Measurements from ENCODE around the gene OTOR.
A peak's percentile ranks its signal among the peaks of the same experiment; 100 is the strongest.

OTOR gene

DNA sequence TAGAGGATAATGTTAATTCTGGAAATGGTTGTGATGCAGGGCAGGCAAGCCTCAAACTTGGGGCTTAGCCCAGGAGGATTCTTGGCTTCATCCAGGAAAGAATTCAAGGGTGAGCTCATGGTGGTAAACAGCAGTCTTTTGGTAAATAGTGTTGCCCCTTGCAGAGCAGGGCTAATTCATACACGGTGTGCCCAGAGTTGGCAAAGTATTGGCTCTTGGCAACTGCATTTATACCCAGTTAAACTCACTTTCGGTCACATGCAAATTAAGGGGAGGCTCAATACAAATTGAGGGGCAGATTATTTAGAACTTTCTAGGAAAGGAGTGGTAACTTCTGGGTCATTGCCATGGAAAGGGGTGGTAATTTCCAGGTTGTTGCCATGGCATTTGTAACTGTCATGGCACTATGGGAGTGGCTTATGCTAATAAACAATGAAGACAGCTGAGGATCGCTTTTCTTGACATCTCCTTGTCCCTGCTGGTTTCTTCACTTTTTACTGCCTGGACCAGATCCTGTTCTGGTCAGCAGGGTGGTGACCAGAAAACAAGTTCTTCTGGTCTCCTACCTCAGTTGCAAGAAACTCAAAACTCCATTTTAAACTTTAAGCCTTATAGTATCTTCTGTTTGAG is 3.9 kb upstream of the OTOR start:
- DNase-seq: no peak
- in situ Hi-C loops (cut with MboI; ENCODE audit: low pct_unique_long_range_greater_than_20kb, low sequenced_read_pairs): no loop called here

DNA sequence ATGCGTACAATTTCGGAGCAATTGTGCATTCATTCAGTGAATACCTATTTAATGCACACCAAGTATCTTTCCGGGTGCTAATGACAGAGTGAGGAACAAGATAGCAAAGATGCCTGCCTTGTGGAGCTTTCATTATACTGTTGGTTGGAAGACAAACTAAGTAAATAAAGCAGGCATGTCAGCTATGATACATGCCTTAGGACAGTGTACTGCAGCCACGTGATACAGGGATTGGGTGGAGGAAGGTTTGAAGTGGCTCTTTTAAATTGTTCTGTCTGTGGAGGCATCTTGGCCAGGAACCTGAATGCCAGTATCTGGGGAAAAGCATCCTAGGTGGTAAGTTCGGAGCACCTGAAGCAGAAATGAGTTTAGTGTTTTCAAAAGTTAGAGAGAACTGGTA is 3.0 kb upstream of the OTOR start:
- in situ Hi-C loops (cut with MboI; ENCODE audit: low pct_unique_long_range_greater_than_20kb, low sequenced_read_pairs): no loop called here
- DNase-seq: no peak

DNA sequence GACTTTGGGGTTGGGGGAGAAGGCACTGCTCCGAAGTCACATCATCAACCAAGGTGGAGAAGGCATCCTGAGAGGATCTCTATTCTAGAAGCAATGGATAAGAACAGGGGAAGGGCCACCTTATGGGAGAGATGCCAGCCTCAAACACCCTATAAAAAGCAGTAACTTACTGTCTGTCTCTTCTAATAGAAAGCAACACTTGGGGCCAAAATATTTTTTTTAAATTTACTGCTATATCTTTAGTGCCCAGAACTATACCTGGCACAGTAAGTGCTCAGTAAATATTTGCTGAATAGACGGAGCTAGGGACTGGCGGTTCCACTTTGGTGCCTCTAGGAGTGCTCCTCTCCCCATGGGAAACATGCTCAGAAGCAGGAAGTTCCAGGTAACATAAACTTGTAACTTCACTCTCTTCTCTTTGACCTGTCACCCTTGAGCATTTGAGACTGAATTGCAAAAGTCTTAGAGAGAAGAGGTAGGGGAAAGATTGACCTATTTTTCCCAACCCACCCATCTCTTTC is 807 bp upstream of the OTOR start:
- in situ Hi-C loops (cut with MboI; ENCODE audit: low pct_unique_long_range_greater_than_20kb, low sequenced_read_pairs): no loop called here
- no peak for DNase-seq

DNA sequence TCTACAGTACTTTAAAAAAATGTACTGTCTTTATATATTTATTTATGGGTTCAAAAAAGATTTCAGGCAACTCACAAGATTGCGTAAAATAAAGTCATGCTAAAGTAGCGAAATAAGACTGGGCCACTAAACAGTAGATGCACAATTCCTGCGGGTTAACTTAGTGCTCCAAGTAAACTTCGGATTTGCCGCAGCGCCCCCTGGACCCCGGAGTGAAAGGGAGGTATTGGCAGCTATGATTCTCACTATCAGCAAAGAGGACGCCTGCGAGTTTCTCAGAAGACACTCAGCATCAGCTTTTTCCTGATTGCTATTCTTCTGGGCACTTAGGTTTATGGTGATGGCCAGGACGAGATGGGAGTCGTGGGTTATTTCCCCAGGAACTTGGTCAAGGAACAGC is 1.4 kb downstream of the OTOR start:
- no peak for DNase-seq
- in situ Hi-C loops (cut with MboI; ENCODE audit: low pct_unique_long_range_greater_than_20kb, low sequenced_read_pairs): no loop called here

DNA sequence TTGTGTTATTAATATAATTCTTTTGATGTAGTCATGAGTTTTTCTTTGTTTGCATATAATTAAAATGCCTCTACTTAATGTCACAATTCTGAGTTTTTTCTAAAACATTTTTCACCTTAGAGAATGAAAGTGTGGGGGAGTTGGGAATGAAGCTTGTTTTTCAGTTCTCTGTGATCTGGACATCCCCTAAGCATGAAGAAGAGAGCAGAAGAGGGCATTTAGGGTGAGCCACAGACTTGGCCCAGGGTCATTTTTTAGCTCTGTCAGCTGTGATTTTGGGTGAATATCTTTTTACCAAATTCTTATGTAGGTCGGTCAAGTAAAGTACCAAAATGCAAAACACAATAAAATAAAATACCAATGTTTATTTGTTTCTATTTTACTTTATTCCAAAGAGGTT is 3.9 kb downstream of the OTOR start:
- in situ Hi-C loops (cut with MboI; ENCODE audit: low pct_unique_long_range_greater_than_20kb, low sequenced_read_pairs): no loop called here
- no peak for DNase-seq

DNA sequence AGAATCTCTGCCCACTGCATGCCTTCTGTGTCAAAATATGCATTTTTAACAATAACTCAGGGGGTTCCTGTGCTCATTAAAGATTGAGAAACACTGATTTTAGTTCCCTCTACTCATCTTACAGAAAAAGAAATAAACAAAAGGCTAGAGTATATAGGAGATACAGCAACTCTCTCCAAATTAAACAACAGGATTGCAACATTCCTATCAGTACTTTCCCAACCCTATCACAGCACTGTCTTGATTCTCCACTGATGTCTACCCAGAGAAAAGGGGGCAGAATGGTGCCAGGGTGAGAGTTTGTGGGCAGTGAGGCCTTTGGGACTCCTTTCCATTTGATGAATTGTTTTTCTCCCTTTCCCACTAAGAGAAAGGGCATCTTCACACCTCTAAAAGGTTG is 4.7 kb downstream of the OTOR start:
- DNase-seq: no peak
- in situ Hi-C loops (cut with MboI; ENCODE audit: low pct_unique_long_range_greater_than_20kb, low sequenced_read_pairs): no loop called here

DNA sequence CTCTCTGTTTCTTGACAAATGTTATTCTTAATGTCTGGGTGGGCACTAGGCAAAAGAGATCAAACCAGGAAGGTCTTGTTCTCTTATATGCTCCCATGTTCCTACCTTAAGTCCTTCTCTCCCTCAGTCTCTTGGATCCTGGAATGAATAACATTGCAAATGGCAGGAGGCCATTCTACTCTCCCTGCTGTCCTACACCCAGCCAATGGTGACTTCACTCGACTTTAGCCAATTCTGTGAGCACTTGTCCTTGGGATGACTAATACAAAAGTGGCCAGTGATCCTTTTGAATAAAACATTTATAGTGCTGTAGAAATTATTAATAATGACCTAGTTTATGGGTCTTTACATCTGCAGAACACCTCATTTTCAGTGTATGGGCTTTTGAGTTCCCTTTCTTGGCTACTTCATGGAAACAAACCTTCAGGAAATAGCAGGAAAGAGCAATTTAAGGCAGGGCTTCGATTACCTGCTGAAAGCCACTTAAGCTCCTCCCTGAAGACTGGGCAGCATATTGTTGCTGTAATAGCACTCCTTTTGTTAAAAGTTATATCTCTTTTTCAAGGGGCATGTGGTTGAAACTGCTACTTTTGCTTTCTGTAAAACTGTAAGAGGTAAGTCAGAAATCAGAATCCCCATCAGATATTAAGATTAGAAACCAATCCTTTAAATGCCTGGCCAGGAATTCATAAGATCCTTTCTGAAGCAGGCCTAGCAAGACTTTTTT is 10.5 kb downstream of the OTOR start:
- in situ Hi-C loops (cut with MboI; ENCODE audit: low pct_unique_long_range_greater_than_20kb, low sequenced_read_pairs): no loop called here

DNA sequence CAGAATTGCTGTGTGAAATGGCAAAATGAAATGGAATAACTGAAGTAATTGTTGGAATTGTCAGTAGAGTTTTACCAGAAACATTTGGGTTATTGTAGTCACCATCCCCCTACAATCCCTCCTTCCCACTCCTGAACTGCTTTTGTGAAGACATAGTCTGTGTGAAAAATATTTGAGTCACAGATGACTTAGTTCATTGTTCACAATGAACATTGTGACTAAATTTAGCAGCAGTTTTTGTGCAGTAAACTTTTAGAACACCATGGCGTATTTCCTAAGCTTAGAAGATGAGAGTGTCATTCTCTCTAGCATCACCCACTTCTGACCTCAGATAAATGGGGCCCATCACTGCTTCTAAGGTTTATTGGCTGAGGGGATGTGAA is 11.0 kb downstream of the OTOR start:
- DNase-seq: no peak
- in situ Hi-C loops (cut with MboI; ENCODE audit: low pct_unique_long_range_greater_than_20kb, low sequenced_read_pairs): no loop called here

More for the DNA sequence above, 10.5 kb downstream of the OTOR start:
- no peak for DNase-seq

DNA sequence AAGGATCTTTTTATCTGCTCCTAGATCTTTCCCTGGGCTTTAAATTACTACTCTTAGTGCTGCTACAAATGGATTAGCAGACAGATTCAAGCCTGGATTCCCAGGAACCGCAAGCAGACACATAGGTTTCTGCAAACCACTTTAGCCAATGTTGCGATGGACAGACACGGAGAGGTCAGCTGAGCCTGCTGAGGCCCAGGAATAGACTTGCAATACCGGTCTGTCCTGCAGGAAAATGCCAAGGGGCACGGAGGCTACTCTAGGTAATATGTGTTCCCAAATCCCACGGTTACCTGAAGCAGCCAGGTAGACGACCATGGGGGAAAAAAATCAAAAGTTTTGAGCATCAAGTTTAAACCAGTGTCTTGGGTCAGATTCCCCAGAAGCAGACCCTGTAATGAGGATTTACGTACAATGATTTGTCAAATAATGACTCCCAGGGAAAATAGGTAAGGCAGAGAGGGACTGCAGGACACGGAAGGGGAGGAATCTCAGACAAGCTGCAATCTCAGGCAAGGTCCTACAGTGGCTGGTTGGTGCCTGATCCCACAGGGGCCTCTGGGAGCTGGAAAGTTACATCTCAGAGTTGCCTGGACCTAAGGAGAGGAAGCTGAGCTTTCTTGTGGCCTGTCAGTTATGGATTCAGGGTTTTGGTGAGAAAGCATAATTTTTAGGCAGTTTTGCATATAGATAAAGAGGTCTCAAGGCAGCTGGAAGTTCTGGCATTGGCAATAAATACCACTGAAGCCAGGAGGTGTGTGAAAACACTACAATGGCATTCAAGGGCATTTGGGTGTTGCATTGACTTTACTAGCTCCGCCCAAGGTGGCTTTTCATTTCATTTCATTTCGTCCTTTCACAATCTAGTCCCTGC is 12.5 kb downstream of the OTOR start:
- in situ Hi-C loops (cut with MboI; ENCODE audit: low pct_unique_long_range_greater_than_20kb, low sequenced_read_pairs): no loop called here
- no peak for DNase-seq

DNA sequence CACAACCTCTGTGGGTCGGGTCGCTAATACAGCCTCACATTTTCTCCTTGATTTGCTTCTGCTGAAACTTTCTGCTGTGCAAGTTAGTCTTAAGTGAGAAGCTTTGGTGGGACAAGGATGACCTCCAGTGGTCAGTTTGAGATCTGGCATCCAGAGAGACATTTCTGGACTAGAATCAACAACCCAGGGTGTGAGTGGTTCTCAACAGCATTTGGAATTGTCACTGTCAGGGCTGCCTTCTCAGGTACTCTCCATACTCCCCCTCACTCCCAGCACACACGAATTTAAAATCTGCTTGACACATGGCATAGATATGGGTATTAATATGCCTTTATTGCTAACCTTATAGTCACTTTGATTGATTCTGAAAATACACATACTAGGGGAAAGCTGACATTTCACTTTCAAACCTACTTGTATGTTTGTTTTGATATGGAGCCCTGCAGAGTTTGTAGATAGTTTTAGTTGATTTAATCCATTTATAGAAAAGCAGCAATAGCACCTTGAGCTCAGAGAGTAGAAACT is 13.2 kb downstream of the OTOR start:
- in situ Hi-C loops (cut with MboI; ENCODE audit: low pct_unique_long_range_greater_than_20kb, low sequenced_read_pairs): no loop called here
- DNase-seq: peak; percentile 70

DNA sequence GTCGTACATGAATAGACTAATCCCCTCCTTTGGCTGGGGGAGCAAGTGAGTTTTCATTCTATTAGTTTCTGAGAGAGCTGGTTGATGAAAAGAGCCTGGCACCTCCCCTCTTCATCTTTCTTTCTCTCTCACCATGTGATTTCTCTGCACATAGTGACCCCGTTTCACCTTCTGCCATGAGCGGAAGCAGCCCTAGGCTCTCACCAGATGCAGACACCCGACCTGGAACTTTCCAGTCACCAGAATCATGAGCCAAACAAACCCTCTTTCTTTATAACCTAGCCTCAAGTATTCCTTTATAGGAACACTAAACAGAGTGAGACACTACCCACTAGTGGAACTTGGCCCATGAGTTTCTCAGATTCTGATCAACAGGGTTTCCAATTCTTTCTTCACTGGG is 16.4 kb downstream of the OTOR start:
- in situ Hi-C loops (cut with MboI; ENCODE audit: low pct_unique_long_range_greater_than_20kb, low sequenced_read_pairs): no loop called here
- DNase-seq: no peak

DNA sequence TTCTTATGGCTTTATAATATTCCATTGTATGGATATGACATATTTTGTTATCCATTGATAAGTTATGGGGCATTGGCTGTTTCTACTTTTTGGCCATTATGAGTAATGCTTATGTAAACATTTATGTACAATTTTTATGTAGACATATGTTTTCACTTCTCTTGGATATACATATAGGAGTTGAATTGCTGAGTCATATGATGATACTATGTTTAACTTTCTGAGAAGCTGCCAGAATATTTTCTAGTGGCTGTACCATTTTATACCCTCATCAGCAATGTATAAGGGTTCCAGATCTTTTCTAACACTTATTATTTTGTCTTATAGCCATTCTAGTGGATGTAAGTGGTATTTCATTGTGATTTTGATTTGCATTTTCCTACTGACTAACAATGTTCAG is 23.1 kb downstream of the OTOR start:
- in situ Hi-C loops (cut with MboI; ENCODE audit: low pct_unique_long_range_greater_than_20kb, low sequenced_read_pairs): no loop called here
- no peak for DNase-seq

DNA sequence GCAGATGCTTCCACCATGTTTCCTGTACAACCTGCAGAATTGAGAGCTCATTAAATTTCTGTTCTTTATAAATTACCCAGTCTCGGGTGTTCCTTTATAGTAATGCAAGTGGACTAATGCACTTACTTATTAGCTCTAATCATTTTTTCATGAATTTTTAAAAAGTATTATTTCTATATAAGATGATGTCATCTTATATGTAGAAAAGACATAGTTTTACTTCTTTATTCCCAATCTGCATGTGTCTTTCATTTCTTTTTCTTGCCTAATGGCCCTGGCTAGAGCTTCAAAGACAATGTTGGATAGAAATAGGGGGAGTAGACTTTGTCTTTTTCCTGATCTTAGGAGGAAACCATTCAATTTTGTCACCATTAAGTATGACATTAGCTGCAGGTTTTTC is 27.8 kb downstream of the OTOR start:
- DNase-seq: no peak
- in situ Hi-C loops (cut with MboI; ENCODE audit: low pct_unique_long_range_greater_than_20kb, low sequenced_read_pairs): no loop called here

DNA sequence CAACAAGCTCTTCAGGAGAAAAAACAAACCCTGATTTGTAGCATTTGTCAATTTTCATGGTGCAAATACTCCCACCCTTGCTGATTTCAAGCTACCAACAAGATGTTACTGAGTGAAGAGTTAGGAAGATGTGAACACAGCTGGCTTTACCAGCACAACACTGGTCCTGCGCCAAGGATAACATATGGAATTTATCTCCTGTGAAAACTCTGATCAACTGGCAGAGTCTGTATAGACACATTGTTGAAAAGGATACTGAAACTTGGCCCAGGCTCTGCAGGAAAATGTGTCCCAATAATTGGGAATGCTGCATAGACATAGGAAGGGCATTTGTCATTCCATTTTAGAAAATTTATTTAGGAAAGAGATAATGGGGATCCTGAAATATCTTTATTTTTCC is 29.0 kb downstream of the OTOR start:
- no peak for DNase-seq

DNA sequence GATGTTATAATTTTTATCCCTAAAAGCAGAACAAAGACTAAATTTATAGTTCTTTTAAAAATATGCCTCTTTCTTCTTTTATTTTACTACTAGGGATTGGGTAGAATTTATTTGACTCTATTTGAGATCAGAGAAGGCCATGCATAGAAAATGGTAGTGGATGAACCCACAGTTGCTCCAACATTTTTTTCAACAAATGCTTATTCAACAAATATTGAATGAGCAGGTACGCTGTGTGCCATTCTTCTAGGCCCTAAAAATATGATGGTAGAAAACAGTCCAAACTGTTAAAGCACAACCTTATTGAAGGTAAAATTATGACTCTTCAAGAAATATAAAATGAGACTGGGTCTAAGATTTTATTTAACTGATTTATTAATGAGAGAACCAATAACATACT is 30.0 kb downstream of the OTOR start:
- in situ Hi-C loops (cut with MboI; ENCODE audit: low pct_unique_long_range_greater_than_20kb, low sequenced_read_pairs): no loop called here
- no peak for DNase-seq

More for the DNA sequence above, 29.0 kb downstream of the OTOR start:
- in situ Hi-C loops (cut with MboI; ENCODE audit: low pct_unique_long_range_greater_than_20kb, low sequenced_read_pairs): no loop called here

DNA sequence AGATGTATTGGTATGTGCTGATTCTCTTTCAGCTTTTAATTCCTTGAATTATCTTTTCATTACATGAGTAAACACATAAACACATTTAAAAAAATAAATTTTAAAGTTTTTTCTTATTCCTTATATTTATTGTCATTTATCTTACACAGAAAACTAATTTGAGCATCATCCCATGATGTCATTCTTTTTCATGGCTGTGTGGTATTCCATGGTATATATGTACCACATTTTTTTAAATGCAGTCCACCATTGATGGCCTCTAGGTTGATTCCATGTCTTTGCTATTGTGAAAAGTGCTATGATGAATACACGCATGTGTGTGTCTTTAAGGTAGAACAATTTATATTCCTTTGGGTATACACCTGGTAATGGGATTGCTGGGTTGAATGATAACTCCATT is 33.3 kb downstream of the OTOR start:
- in situ Hi-C loops (cut with MboI; ENCODE audit: low pct_unique_long_range_greater_than_20kb, low sequenced_read_pairs): no loop called here
- no peak for DNase-seq

DNA sequence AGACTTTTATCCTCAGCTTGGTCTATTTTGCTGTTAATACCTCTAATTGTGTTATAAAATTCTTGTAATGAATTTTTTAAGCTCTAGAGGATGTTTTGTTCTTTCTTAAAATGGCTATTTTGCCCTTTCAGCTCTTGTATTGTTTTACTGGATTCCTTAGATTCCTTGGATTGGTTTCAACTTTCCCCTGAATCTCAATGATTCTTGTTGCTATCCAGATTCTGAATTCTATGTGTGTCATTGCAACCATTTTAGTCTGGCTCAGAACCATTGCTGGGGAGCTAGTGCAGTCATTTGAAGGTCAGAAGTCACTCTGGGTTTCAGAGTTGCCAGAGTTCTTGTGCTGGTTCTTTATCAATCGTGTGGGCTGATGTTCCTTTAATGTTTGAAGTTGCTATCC is 37.1 kb downstream of the OTOR start:
- in situ Hi-C loops (cut with MboI; ENCODE audit: low pct_unique_long_range_greater_than_20kb, low sequenced_read_pairs): no loop called here

More for the DNA sequence above, 37.1 kb downstream of the OTOR start:
- no peak for DNase-seq

All from KBM-7 (cell line).